Hematopoietic multipotent progenitor cell (in vitro differentiated cells): Measurements from ENCODE around the gene NKPD1. TPM values are rescaled to one million over a fixed set of nuclear protein-coding genes. Genes with fewer than 3 reads are reported as not detected.

ENCODE experiments used
- DNase-seq, 3 donors: peaks; one replicate each; pipeline ENCODE4 v3.0.0-alpha.2; 2011 to 2015; ENCODE audit warnings: low read depth in 2 of 3, low spot score in 2 of 3
- total RNA-seq: library from RNA; depleted of rRNA; stranded (reverse); fragments of >200 nt; gene quantifications from one replicate; pipeline ENCODE4 v1.2.3, GENCODE V29; 2012

NKPD1 gene
- total RNA-seq, 1 donor: 1.6 TPM

- DNase-seq: no peak
Measured at GRCh38 chr19:45175515-45176345, 14.9 kb upstream of the NKPD1 start.

- DNase-seq: no peak
Measured at GRCh38 chr19:45173816-45174215, 13.0 kb upstream of the NKPD1 start.

GRCh38 chr19:45172611-45173208 lies 11.9 kb upstream of the NKPD1 start:
- no peak for DNase-seq

GRCh38 chr19:45172173-45172572 lies 11.4 kb upstream of the NKPD1 start:
- DNase-seq: no peak

GRCh38 chr19:45171211-45171623 lies 10.4 kb upstream of the NKPD1 start:
- DNase-seq: peak in 2 of 3 donors; percentile 24 to 71

GRCh38 chr19:45170146-45171106 lies 9.6 kb upstream of the NKPD1 start:
- DNase-seq: no peak

- no peak for DNase-seq
Measured at GRCh38 chr19:45169602-45170001, 8.8 kb upstream of the NKPD1 start.

GRCh38 chr19:45168767-45169351 lies 8.1 kb upstream of the NKPD1 start:
- DNase-seq: no peak

GRCh38 chr19:45166723-45167252 lies 6.0 kb upstream of the NKPD1 start:
- no peak for DNase-seq

GRCh38 chr19:45164577-45165335 lies 4.0 kb upstream of the NKPD1 start:
- peak; percentile 22 to 76 (median 70) for DNase-seq

GRCh38 chr19:45163751-45164460 lies 3.1 kb upstream of the NKPD1 start:
- no peak for DNase-seq

GRCh38 chr19:45163156-45163555 lies 2.4 kb upstream of the NKPD1 start:
- no peak for DNase-seq

- DNase-seq: no peak
Measured at GRCh38 chr19:45162608-45163143, 1.9 kb upstream of the NKPD1 start.

GRCh38 chr19:45161738-45162607 lies 1.2 kb upstream of the NKPD1 start:
- DNase-seq: no peak

GRCh38 chr19:45159971-45160324 lies 834 bp downstream of the NKPD1 start:
- no peak for DNase-seq

- DNase-seq: no peak
Measured at GRCh38 chr19:45159210-45159970, 1.4 kb downstream of the NKPD1 start.

GRCh38 chr19:45158503-45159209 lies 2.1 kb downstream of the NKPD1 start:
- DNase-seq: no peak
